ENCODE measurements around the gene ARMCX5.
A peak's percentile ranks its signal among the peaks of the same experiment; 100 is the strongest.

Gene ARMCX5

GRCh38 chrX:102599084-102599950 is at the start of gene ARMCX5:
Gene ARMCX5, plus strand, starts transcription at chrX:102599515. Its CDS starts 2,627 bp downstream, at chrX:102602142.
- DNase-seq (ENCODE audit: low spot score), result peak; percentile 85

GRCh38 chrX:102558607-102559006 is 40.7 kb upstream of the ARMCX5 start:
- DNase-seq (ENCODE audit: low spot score), result no peak

- DNase-seq (ENCODE audit: low spot score), result no peak
Measured at GRCh38 chrX:102560423-102561068, 38.8 kb upstream of the ARMCX5 start.

GRCh38 chrX:102580891-102581290 is 18.4 kb upstream of the ARMCX5 start:
- DNase-seq (ENCODE audit: low spot score), result no peak

GRCh38 chrX:102593367-102593766 is 5.9 kb upstream of the ARMCX5 start:
- no peak for DNase-seq (ENCODE audit: low spot score)

GRCh38 chrX:102599951-102600579 is 750 bp downstream of the ARMCX5 start:
- DNase-seq (ENCODE audit: low spot score), result peak; percentile 33

GRCh38 chrX:102604327-102604726 is 5.0 kb downstream of the ARMCX5 start:
- DNase-seq (ENCODE audit: low spot score), result no peak

GRCh38 chrX:102606115-102606514 is 6.8 kb downstream of the ARMCX5 start:
- DNase-seq (ENCODE audit: low spot score), result no peak

- DNase-seq (ENCODE audit: low spot score), result no peak
Measured at GRCh38 chrX:102610905-102611304, 11.6 kb downstream of the ARMCX5 start.

GRCh38 chrX:102624105-102624504 is 24.8 kb downstream of the ARMCX5 start:
- peak; percentile 58 for DNase-seq (ENCODE audit: low spot score)

- DNase-seq (ENCODE audit: low spot score), result no peak
Measured at GRCh38 chrX:102627640-102628039, 28.3 kb downstream of the ARMCX5 start.

- no peak for DNase-seq (ENCODE audit: low spot score)
Measured at GRCh38 chrX:102637561-102637960, 38.2 kb downstream of the ARMCX5 start.

GRCh38 chrX:102650903-102651241 is 51.6 kb downstream of the ARMCX5 start:
- no peak for DNase-seq (ENCODE audit: low spot score)

GRCh38 chrX:102651242-102652011 is 52.1 kb downstream of the ARMCX5 start, which contains the start of gene GPRASP1:
Gene GPRASP1, plus strand, starts transcription at chrX:102651483. Its CDS starts 2,431 bp downstream, at chrX:102653914.
- peak; percentile 39 for DNase-seq (ENCODE audit: low spot score)

GRCh38 chrX:102652031-102652688 is 52.8 kb downstream of the ARMCX5 start:
- DNase-seq (ENCODE audit: low spot score), result peak; percentile 75
